ENCODE measurements around the gene CCDC77.

Gene CCDC77

GRCh38 chr12:479161-479560 is 77.7 kb downstream of the CCDC77 start:
- no peak for TF ChIP-seq CTCF (conservative IDR thresholded peaks at IDR 0.05; ENCODE audit: control insufficient read depth, insufficient read depth, low read depth, low read length)
- no peak overlapping the region for H3K4me3 ChIP-seq (ENCODE audit: control insufficient read depth, low read depth, low read length)
- DNase-seq (ENCODE audit: low read depth): no peak

DNA sequence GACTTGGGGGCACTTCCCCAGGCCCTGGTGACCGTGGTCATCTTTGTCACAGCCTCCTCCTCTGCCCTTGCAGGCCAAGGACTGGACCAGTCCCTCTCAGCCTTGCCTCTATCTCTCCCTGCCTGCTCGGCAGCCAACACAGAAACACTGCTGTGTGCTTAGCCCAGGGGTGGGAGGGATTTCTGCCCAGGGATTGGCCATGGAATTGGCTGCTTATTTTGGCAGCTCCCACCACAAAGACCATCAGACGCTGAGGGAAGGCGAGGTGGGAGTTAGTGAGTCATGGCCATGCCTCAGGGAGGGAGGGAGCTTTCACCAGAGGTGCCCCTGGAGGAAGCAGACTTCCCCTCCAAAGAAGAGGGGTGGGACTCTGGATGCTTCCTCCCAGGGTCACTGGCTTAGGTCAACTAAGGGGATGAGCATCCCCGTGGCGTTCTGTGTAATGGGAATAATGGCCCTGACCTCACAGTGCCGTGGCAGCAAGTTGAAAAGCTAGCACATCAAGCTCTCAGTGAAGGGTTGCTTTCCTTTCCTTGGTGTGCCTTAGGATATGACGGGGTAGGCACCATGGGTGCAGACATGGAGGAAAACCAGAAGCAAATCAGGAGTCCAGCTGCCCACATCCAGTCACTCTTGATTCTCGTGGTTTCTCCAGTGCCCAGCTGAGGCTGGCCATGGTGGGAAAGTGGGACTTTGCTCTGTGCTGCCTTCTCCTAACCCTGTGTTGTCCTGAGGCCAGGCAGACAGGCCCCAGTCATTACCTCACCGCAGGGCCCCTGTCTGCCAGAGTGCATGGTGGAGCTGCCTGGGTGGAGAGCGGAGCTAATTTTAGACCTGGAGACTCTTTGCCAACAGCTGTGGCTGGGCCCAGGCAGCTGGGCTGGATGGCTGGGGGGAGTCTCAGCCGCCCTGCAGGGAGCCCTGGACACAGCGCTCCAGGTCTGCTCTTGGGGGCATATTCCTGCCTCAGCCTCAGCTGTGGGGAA is 79.7 kb downstream of the CCDC77 start:
- peak; percentile 31 for DNase-seq (ENCODE audit: low read depth)
- TF ChIP-seq CTCF (conservative IDR thresholded peaks at IDR 0.05; ENCODE audit: control insufficient read depth, insufficient read depth, low read depth, low read length): no peak
- H3K4me3 ChIP-seq (ENCODE audit: control insufficient read depth, low read depth, low read length): no peak overlapping the region

DNA sequence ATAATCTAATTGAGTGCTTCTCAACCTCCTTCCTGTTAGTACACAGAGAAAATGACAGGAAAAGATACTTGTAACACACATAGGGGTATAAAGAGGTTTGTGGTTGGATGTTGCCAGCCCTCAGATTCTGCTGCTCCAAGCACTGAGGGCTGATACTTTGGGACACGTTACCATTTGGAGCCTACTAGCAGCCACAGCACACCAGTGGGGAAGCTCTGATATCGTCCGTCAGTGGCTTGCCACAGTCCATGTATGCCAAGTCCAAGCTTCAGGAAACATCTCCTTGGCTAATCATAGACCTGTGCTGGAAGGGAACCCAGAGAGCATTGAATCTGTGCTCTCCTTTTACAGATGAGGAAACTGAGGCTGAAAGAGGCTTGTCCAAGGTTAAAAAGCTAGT is 80.6 kb downstream of the CCDC77 start:
- no peak overlapping the region for H3K4me3 ChIP-seq (ENCODE audit: control insufficient read depth, low read depth, low read length)
- TF ChIP-seq CTCF (conservative IDR thresholded peaks at IDR 0.05; ENCODE audit: control insufficient read depth, insufficient read depth, low read depth, low read length): no peak
- DNase-seq (ENCODE audit: low read depth): no peak

- no peak for DNase-seq (ENCODE audit: low read depth)
- no peak overlapping the region for H3K4me3 ChIP-seq (ENCODE audit: control insufficient read depth, low read depth, low read length)
- no peak for TF ChIP-seq CTCF (conservative IDR thresholded peaks at IDR 0.05; ENCODE audit: control insufficient read depth, insufficient read depth, low read depth, low read length)
Measured at GRCh38 chr12:484096-484495, 82.7 kb downstream of the CCDC77 start.

DNA sequence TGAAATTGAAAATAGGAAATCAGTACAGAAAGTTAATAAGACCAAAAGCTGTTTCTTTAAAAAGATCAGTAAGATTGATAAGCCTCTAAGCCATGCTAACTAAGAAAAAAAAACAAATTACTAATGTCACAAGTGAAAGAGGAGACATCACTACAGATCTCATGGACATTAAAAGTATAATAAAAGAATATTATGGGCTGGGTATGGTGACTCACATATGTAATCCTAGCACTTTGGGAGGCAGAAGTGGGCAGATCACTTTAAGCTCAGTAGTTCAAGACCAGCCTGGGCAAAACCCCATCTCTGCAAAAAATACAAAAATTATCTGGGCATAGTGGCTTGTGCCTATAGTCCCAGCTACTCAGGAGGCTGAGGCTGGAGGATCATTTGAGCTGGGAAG is 88.8 kb downstream of the CCDC77 start:
- H3K4me3 ChIP-seq (ENCODE audit: control insufficient read depth, low read depth, low read length): no peak overlapping the region
- DNase-seq (ENCODE audit: low read depth): no peak
- TF ChIP-seq CTCF (conservative IDR thresholded peaks at IDR 0.05; ENCODE audit: control insufficient read depth, insufficient read depth, low read depth, low read length): no peak
